A673 (cell line): ENCODE results near the gene CCDC110. TPM values are rescaled to one million over a fixed set of nuclear protein-coding genes. Genes with fewer than 3 reads are reported as not detected.
A peak's percentile ranks its signal among the peaks of the same experiment; 100 is the strongest.

Experiments used
- BruUV-seq: library from RNA; stranded (reverse); fragments of 400-500 nt; replicated peaks from 2 replicates; lab custom pipeline; 2021; lab: Mats Ljungman, UMichigan
- CTCF ChIA-PET: fragments of 300-600 bp; sonication (Branson Sonifier 250); formaldehyde crosslinking; loops from one replicate; lab custom pipeline; 2022; ENCODE audit warnings: antibody characterized with exemption; lab: Charles Lee
- POLR2A ChIA-PET: fragments of 300-600 bp; sonication (Branson Sonifier 250); formaldehyde crosslinking; loops from one replicate; lab custom pipeline; 2022; ENCODE audit warnings: antibody characterized with exemption; ENCODE audit not compliant: low non-redundant PET; lab: Charles Lee
- DNase-seq: peaks from one replicate; pipeline ENCODE4 v3.0.0-alpha.2; 2015; ENCODE audit warnings: low spot score
- H3K27ac ChIP-seq: fragments of 200-600 bp; sonication (generic); 2 replicates; pipeline ENCODE4 v1.5.1; 2016; ENCODE audit warnings: mixed run types, low read depth, mild to moderate bottlenecking, mixed read lengths, antibody characterized with exemption, low read length; ENCODE audit not compliant: poor library complexity, severe bottlenecking
- H3K27me3 ChIP-seq: fragments of 200-600 bp; sonication (generic); replicated peaks from 2 replicates; pipeline ENCODE4 v1.6.1; 2017; ENCODE audit warnings: mixed run types, low read depth, mild to moderate bottlenecking, mixed read lengths, antibody characterized with exemption, low read length; ENCODE audit not compliant: insufficient read depth, poor library complexity
- H3K36me3 ChIP-seq: fragments of 200-600 bp; sonication (generic); 2 replicates; pipeline ENCODE4 v1.6.1; 2016; ENCODE audit warnings: mixed run types, mild to moderate bottlenecking, mixed read lengths, antibody characterized with exemption, low read length; ENCODE audit not compliant: insufficient read depth, poor library complexity, severe bottlenecking
- H3K4me1 ChIP-seq: fragments of 200-600 bp; sonication (generic); 2 replicates; pipeline ENCODE4 v1.6.1; 2017; ENCODE audit warnings: mixed run types, mild to moderate bottlenecking, mixed read lengths, antibody characterized with exemption, low read length; ENCODE audit not compliant: insufficient read depth, poor library complexity, severe bottlenecking
- H3K4me3 ChIP-seq: fragments of 200-600 bp; sonication (generic); 2 replicates; pipeline ENCODE4 v1.5.1; 2016; ENCODE audit warnings: low read depth, mixed run types, mild to moderate bottlenecking, mixed read lengths, low read length; ENCODE audit not compliant: poor library complexity, severe bottlenecking
- H3K9me3 ChIP-seq: fragments of 200-600 bp; sonication (generic); 2 replicates; pipeline ENCODE4 v1.6.1; 2016; ENCODE audit warnings: mixed run types, low read depth, mild to moderate bottlenecking, mixed read lengths, antibody characterized with exemption, low read length; ENCODE audit not compliant: poor library complexity, severe bottlenecking
- CTCF ChIP-seq: fragments of 300-800, 200-600 bp; sonication (generic); conservative IDR thresholded peaks from 2 replicates; pipeline ENCODE4 v1.5.1; 2017; ENCODE audit warnings: low read depth, mild to moderate bottlenecking, antibody characterized with exemption, low read length, moderate library complexity, mixed read lengths
- EZH2 ChIP-seq: fragments of 200-600 bp; sonication (generic); IDR thresholded peaks from 2 replicates; pipeline ENCODE4 v1.6.1; 2017; ENCODE audit warnings: borderline replicate concordance, low read depth, mild to moderate bottlenecking, mixed read lengths, antibody characterized with exemption, low read length; ENCODE audit not compliant: poor library complexity, severe bottlenecking
- intact Hi-C: fragments of 100-400 bp; cut with micrococcal nuclease; formaldehyde crosslinking; loops from one replicate; pipeline ENCODE4 v1.10.0; 2022; ENCODE audit not compliant: unreplicated experiment
- total RNA-seq: library from RNA; stranded (reverse); gene quantifications from 2 replicates; pipeline ENCODE4 v1.2.3, GENCODE V29; 2021

Gene CCDC110
- total RNA-seq, 1 experiment from 2014 or later: not detected

- TF ChIP-seq CTCF: no peak
- TF ChIP-seq EZH2: no peak
- no peaks in the 10 kb centered on the region for H3K27me3 ChIP-seq
- no peaks in the 10 kb centered on the region for H3K9me3 ChIP-seq
- no peaks in the 10 kb centered on the region for H3K36me3 ChIP-seq
- peak overlapping the region; percentile 62 for H3K4me3 ChIP-seq
- CTCF ChIA-PET: no interaction called here
- peaks cover 18% of the 10 kb centered on the region for H3K4me1 ChIP-seq
- peak overlapping the region; percentile 93 for H3K27ac ChIP-seq
- BruUV-seq: no TSS peak
- intact Hi-C loops: loop anchor here (5.0 kb wide), 1 partner anchor 189 kb away; the partner anchor contains the start of gene SNX25
- DNase-seq: peak; percentile 97
- POLR2A ChIA-PET: interaction anchor here (0.9 kb wide), 1 partner anchor 45 kb away, joined by 3 read pairs; no protein-coding TSS in a partner anchor
These were observed 75.4 kb downstream of the CCDC110 start for GRCh38 chr4:185395956-185396723.

- ChIA-PET POLR2A (interaction anchor here (0.9 kb wide), 1 partner anchor 44 kb away, joined by 3 read pairs; no protein-coding TSS in a partner anchor), CTCF (no interaction called here)
- H3K36me3 ChIP-seq: no peaks in the 10 kb centered on the region
- no peaks in the 10 kb centered on the region for H3K9me3 ChIP-seq
- H3K4me1 ChIP-seq: peaks cover 18% of the 10 kb centered on the region
- TF ChIP-seq EZH2 (no peak), CTCF (no peak)
- H3K4me3 ChIP-seq: peak within 1 kb of the TSS; percentile 62
- BruUV-seq: no TSS peak
- no peaks in the 10 kb centered on the region for H3K27me3 ChIP-seq
- no peak for DNase-seq
- intact Hi-C loops: loop anchor here (5.0 kb wide), 1 partner anchor 188 kb away; the partner anchor contains the start of gene SNX25
- peak within 1 kb of the TSS; percentile 93 for H3K27ac ChIP-seq
These were observed 76.1 kb downstream of the CCDC110 start, which contains the start of gene LRP2BP for GRCh38 chr4:185395238-185395955. Gene LRP2BP (minus strand): TSS chr4:185395924. CDS start chr4:185378186, 17,738 bp downstream.

Other genes starting within 250 kb of the CCDC110 start
- 0.19 TPM in 1 of 2 replicates, not detected in the other for gene LRP2BP, start 75.8 kb downstream of the CCDC110 start, total RNA-seq
- 0.72 TPM in 1 of 2 replicates, not detected in the other for gene ANKRD37, start 74.9 kb downstream of the CCDC110 start, total RNA-seq
- 22.3 and 23.4 TPM in 2 replicates for gene UFSP2, start 45.8 kb downstream of the CCDC110 start, total RNA-seq
- 0.66 TPM in 1 of 2 replicates, not detected in the other for gene PDLIM3, start 63.8 kb upstream of the CCDC110 start, total RNA-seq